ENCODE measurements around the gene MRPS23. TPM values are rescaled to one million over a fixed set of nuclear protein-coding genes. Genes with fewer than 3 reads are reported as not detected.

The MRPS23 gene
- total and polyA plus RNA-seq, 2 of the 13 experiments (the other 11 are each of a cell fraction or from before 2014, with no cell fraction given), result 63.2 to 181 TPM

- Histone ChIP-seq H3K79me2 (ENCODE audit: insufficient read depth, low read length) (peaks cover 12% of the 10 kb centered on the region), H4K20me1 (ENCODE audit: insufficient read depth, low read length) (no peaks in the 10 kb centered on the region), H3K4me3 (replicated peaks in 1 of 3; ENCODE audit: insufficient read depth in 1 of 3, low read depth in 2 of 3, low read length in 3 of 3) (no peak overlapping the region), H3K36me3 (replicated peaks in 1 of 2; ENCODE audit: control insufficient read depth in 1 of 2, insufficient read depth in 2 of 2, low read length in 2 of 2) (no peaks in the 10 kb centered on the region), H3K9ac (ENCODE audit: insufficient read depth, low read depth, low read length) (no peak overlapping the region), H2AFZ (ENCODE audit: low read length) (no peak overlapping the region), H3K9me3 (ENCODE audit: low read length) (no peaks in the 10 kb centered on the region), H3K27ac (ENCODE audit: extremely low read length, insufficient read depth, low read length) (no peak overlapping the region), H3K27me3 (ENCODE audit: control insufficient read depth in 1 of 2, insufficient read depth in 2 of 2, low read length in 2 of 2) (no peaks in the 10 kb centered on the region; a peak in 1 of 5 replicates), H3K4me1 (ENCODE audit: insufficient read depth, low read length) (peaks cover 78% of the 10 kb centered on the region), H3K4me2 (ENCODE audit: low read depth, low read length) (no peak overlapping the region)
- in situ Hi-C loops (cut with HindIII; ENCODE audit: extremely low pct_ligation_motif_present, low pct_unique_long_range_greater_than_20kb), result loop anchor here (10.0 kb wide), 1 partner anchor 261 kb away; no protein-coding TSS in a partner anchor
- ChIA-PET CTCF (ENCODE audit: low intra/inter-chr PET ratio, low total read pairs) (no interaction called here), POLR2A (interaction anchor here (1.7 to 5.7 kb wide), 2 partner anchors 8 to 39 kb away, joined by 4 to 177 read pairs; no protein-coding TSS in a partner anchor)
- 91% methylated on average over 8 of the region's 8 CpGs for WGBS (ENCODE audit: low lambda C conversion rate)
- no peak for DNase-seq (ENCODE audit: low spot score)
- BruUV-seq (replicated peaks), result no TSS peak
- intact Hi-C loops (cut with micrococcal nuclease; ENCODE audit: unreplicated experiment), result loop anchor here (5.0 kb wide), 1 partner anchor 39 kb away; no protein-coding TSS in a partner anchor
- FAIRE-seq, result no peak
- no peak for ATAC-seq
- TF ChIP-seq USF2 (IDR thresholded peaks at IDR 0.05; ENCODE audit: low read depth, low read length) (no peak), USF2 (CRISPR knock-in tag; IDR thresholded peaks at IDR 0.05; ENCODE audit: borderline replicate concordance) (no peak), ZNF276 (CRISPR knock-in tag; IDR thresholded peaks at IDR 0.05; ENCODE audit: low read depth) (no peak), MED1 (CRISPR knock-in tag; IDR thresholded peaks at IDR 0.05) (no peak), ZNF550 (CRISPR knock-in tag; IDR thresholded peaks at IDR 0.05; ENCODE audit: borderline replicate concordance) (no peak), ATRX (CRISPR knock-in tag; IDR thresholded peaks at IDR 0.05; ENCODE audit: borderline replicate concordance) (no peak), ARNT2 (CRISPR knock-in tag; IDR thresholded peaks at IDR 0.05; ENCODE audit: low read depth) (no peak), YEATS4 (CRISPR knock-in tag; IDR thresholded peaks at IDR 0.05; ENCODE audit: borderline replicate concordance) (no peak), NPAS2 (CRISPR knock-in tag; IDR thresholded peaks at IDR 0.05; ENCODE audit: borderline replicate concordance) (no peak), NRL (CRISPR knock-in tag; IDR thresholded peaks at IDR 0.05; ENCODE audit: borderline replicate concordance) (0 out of 2 replicates have a peak, but pooled peaks have one; percentile 31), ZBTB10 (CRISPR knock-in tag; IDR thresholded peaks at IDR 0.05; ENCODE audit: borderline replicate concordance) (no peak), TIGD3 (CRISPR knock-in tag; IDR thresholded peaks at IDR 0.05; ENCODE audit: borderline replicate concordance) (no peak), HOXA5 (CRISPR knock-in tag; IDR thresholded peaks at IDR 0.05) (no peak)
- TF ChIP-seq, protein P1, sequence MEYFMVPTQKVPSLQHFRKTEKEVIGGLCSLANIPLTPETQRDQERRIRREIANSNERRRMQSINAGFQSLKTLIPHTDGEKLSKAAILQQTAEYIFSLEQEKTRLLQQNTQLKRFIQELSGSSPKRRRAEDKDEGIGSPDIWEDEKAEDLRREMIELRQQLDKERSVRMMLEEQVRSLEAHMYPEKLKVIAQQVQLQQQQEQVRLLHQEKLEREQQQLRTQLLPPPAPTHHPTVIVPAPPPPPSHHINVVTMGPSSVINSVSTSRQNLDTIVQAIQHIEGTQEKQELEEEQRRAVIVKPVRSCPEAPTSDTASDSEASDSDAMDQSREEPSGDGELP (IDR thresholded peaks at IDR 0.05; ENCODE audit: borderline replicate concordance, low read depth), result no peak
Observed at GRCh38 chr17:57853695-57854094, 3.9 kb upstream of the MRPS23 start.

Data from HepG2 (cell line).